ENCODE data around the gene PTPN14.

PTPN14 gene

DNA sequence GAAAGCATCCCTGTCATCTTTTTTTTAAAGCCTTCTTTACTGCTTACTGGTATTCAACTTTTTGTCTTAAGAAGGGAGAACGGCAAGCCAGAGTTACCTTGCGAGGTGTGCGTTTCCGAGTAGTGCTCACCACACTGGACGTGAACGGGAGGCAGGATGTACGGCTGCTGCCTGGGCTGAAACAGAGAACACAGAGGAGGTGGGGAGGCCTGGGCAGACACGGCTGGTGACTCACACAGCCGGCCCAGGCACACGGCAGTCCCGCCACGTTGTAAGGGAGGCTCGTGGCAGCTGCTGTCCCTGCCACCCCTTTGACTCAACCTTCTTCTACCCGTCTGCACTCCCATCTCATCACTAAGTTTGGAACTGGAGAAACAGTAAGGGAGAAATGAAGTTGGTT, 164.7 kb downstream of the PTPN14 start:
- DNase-seq = no peak

- DNase-seq = no peak
Measured at GRCh38 chr1:214386333-214386732, 165.1 kb downstream of the PTPN14 start.

DNA sequence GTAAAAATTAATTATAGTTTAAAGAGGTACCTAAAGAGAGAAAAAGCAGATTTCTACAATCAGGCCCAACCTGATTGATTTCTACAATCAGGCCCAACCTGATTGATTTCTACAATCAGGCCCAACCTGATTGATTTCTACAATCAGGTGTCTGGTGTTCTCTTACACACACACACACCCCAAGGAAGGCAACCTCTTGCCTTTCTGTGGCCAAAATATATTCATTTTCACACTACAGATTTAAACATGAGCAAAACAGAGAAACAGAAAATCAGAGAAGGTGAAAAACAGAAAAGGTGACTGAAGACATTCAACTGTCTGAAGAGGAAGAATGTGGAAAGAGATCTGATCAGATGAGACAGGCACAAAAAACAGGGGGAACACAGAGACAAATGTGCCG, 166.0 kb downstream of the PTPN14 start:
- no peak for DNase-seq

DNA sequence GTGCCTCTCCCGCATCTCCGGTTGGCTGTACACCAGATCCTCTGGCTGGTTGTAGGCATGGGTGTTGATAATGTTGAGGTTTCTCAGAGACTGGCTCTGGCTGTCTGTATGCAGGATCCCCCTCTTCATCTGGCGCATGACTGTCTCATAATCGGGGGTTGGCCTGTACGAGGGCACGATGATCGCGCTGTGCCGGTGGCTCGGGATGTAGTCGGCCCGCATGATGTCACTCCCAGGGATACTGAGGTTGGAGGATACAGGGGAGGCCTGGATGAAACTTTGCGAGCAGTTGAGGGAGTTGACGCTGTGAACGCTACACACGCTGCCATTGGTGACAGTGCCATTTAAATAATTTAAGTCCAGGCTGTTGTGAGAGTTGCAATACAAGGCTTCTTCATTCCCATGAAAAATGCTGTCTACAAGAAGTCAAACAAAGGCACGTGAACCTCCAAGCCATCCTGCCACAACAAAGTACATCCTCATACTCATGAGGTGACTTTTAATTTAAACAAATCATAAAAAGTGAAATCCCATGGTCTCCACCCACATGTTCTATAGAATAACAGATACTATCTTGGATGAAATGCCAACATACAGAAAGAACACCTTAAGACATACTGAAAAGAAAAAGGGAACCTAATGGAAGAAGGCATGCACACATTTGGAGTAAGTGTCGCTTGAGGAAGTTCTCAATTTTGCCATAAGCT, 166.9 kb downstream of the PTPN14 start:
- no peak for DNase-seq

- no peak for DNase-seq
Measured at GRCh38 chr1:214383381-214384372, 167.7 kb downstream of the PTPN14 start.

DNA sequence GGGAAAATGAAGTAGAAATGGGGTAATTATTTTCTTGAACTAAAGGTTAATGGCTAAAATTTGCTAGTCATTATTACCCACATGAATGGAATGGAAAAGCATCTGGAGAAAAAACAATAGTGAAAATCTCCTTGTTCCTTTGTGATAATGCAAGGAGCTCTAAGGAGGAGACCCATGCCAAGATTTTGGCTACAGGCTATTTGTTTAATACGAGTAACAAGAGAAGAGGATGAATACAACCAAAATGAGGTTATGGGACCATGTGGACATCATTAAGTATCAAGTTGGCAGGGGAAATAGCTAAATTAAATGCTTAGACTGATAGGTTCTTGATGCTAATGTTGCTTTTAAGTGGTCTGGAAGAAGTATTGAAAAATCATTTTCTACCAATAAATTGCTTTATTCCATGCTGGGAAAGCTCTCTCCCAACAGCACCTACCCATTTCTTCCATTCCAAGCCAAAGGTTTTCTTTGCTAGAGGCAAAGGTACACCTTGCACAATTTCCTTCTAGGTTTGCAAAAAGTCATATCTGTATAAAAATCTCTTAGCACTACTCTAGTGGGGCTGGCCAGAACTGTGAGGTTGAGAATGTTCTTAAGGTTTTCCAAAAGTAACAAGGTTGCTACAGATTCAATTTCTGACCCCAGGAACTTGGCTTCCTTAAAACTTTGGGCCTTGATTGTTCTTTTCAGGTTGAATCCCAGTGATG, 170.3 kb downstream of the PTPN14 start:
- no peak for DNase-seq

DNA sequence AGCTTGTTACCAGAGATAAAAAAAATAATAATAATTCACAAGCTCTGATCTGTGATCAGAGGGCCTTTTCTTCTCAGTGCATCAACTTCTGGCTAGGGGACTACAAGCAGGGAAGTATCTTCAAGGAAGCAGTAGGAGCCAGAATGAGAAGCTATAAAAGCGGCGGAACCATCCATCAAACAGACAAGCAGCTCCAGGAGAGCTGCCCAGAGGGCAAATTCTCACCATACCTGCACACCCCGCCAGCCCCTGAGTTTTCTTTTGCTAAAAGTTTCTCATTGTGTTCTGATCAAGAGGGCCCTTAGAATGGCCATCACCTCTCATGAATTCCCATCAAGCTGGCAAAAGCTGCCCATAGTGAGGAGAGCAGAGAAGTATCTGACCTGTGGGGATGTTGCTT, 171.0 kb downstream of the PTPN14 start:
- DNase-seq = no peak

DNA sequence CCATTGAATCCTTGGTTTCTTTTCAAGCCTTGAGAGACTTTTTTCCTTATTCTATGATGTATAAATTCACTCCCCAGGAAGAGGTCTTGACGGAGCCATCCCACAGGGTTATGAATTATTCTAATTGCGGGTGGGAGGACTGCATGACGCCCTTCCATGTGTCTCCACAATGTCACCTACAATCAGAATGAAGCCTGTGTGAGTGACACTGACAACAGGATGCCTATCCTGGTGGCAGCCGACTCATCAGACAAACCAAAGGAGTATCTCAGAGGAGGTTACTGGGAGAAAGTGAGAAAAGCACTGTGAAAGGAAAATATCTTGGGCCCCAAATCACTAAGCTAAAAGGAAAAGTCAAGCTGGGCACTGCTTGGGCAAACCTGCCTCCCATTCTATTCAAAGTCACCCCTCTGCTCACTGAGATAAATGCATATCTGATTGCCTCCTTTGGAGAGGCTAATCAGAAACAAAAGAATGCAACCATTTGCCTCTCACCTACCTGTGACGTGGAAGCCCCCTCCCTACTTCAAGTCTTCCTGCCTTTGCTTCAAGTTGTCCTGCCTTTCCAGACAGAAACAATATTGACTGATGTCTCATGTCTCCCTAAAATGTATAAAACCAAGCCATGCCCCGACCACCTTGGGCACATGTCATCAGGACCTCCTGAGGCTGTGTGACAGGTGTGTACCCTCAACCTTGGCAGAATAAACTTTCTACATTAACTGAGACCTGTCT, 172.0 kb downstream of the PTPN14 start:
- no peak for DNase-seq

- DNase-seq = no peak
Measured at GRCh38 chr1:214378492-214378891, 172.9 kb downstream of the PTPN14 start.

- no peak for DNase-seq
Measured at GRCh38 chr1:214377886-214378285, 173.5 kb downstream of the PTPN14 start.

GRCh38 chr1:214377485-214377884, 173.9 kb downstream of the PTPN14 start:
- no peak for DNase-seq

DNA sequence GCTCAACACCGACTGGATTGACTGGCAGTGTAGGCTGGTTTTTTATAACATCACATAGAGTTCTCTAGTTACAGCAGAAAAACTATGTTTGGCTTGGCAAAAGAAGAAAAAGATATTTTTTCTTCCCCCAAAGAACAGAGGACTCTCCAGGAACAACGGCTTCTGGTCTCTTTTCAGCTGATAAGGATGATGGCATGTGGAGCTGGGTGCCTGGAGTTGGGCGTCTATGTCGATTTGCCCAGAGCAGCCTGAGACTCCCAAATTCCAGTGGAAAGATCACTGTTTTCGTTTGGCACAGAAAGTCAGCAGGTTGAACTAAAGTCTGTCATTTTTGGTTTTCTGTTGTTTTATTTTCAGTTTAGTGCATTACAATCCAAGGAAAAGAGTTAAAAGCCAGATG, 179.3 kb downstream of the PTPN14 start:
- no peak for DNase-seq

GRCh38 chr1:214370615-214371014, 180.8 kb downstream of the PTPN14 start:
- DNase-seq = no peak

GRCh38 chr1:214369364-214369763, 182.0 kb downstream of the PTPN14 start:
- DNase-seq = no peak

- DNase-seq = no peak
Measured at GRCh38 chr1:214367841-214368240, 183.6 kb downstream of the PTPN14 start.

GRCh38 chr1:214364786-214365295, 186.6 kb downstream of the PTPN14 start:
- DNase-seq = no peak

DNA sequence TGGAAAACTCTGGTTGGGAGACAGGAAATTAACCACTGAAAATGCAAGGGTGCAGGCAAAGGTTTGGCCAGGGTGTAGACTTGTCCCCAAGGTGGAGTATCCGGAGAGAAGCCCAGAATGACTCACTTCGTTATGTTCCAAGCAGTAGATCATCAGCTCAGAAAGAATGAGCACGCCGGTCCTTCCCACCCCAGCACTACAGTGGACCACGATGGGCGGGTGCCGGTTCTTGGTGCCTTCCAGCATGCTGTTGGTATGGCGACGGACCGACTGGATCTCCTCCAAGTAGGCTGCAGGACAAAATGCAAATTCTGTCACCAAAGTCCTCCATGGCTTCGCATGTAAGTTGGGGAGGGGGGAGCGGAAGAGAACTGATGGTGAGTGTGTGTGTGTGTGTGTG, 187.0 kb downstream of the PTPN14 start:
- DNase-seq = no peak

- DNase-seq = no peak
Measured at GRCh38 chr1:214363386-214363785, 188.0 kb downstream of the PTPN14 start.

- no peak for DNase-seq
Measured at GRCh38 chr1:214362188-214362882, 189.1 kb downstream of the PTPN14 start.

- DNase-seq = no peak
Measured at GRCh38 chr1:214361636-214362035, 189.8 kb downstream of the PTPN14 start.

DNA sequence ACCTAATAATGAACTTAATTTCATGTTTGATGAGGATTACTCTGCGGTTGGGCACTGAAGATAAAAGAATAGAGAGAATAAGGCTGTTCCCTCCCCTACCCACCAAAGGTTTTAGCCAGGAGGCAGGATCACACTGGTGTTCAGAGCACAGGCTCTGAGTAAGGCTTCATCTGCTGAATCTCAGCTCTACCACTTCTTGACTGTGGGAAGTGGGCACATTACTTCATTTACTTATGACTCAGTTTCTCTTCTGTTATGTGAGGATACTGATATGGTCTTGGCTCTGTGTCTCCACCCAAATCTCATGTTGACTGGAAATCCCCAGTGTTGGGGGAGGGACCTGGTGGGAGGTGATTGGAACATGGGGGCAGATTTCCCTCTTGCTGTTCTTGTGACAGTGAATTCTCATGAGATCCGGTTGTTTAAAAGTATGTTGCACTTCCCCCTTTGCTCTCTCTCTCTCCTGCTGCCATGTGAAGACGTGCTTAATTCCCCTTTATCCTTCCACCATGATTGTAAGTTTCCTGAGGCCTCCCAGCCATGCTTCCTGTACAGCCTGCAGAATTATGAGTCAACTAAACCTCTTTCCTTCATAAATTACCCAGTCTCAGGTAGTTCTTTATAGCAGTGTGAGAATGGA, 190.8 kb downstream of the PTPN14 start:
- no peak for DNase-seq
